WTC11 (cell line): Measurements from ENCODE around the gene ABCA1. TPM values are rescaled to one million over a fixed set of nuclear protein-coding genes. Genes with fewer than 3 reads are reported as not detected.
A peak's percentile ranks its signal among the peaks of the same experiment; 100 is the strongest.

Source experiments
- ATAC-seq: fragments of 200-7000 bp; cut with Tn5 transposase; 2 replicates; pipeline ENCODE4 v1.10.0; 2021; ENCODE audit warnings: mild to moderate bottlenecking, moderate library complexity
- CTCF ChIA-PET: fragments of 300-600 bp; sonication (Branson Sonifier 250); formaldehyde crosslinking; loops from one replicate; lab custom pipeline; 2021; ENCODE audit warnings: antibody characterized with exemption; lab: Charles Lee
- POLR2A ChIA-PET: fragments of 350-600 bp; sonication (Branson Sonifier 250); formaldehyde crosslinking; loops from one replicate; lab custom pipeline; 2021; ENCODE audit warnings: antibody characterized with exemption; lab: Charles Lee
- DNase-seq: peaks from one replicate; pipeline ENCODE4 v3.0.0; 2021; ENCODE audit warnings: low spot score
- H3K27ac Mint-ChIP-seq: 2 replicates; pipeline ENCODE4 v1.8.0; 2021; ENCODE audit warnings: mixed read lengths
- H3K27me3 Mint-ChIP-seq: 2 replicates; pipeline ENCODE4 v1.8.0; 2021; ENCODE audit warnings: low read depth, mild to moderate bottlenecking, moderate library complexity, mixed read lengths
- H3K36me3 Mint-ChIP-seq: 2 replicates; pipeline ENCODE4 v1.8.0; 2021; ENCODE audit warnings: mixed read lengths
- H3K4me1 Mint-ChIP-seq: 2 replicates; pipeline ENCODE4 v1.8.0; 2022; ENCODE audit warnings: mixed read lengths
- H3K4me3 Mint-ChIP-seq: 2 replicates; pipeline ENCODE4 v1.8.0; 2021; ENCODE audit warnings: mild to moderate bottlenecking, moderate library complexity, mixed read lengths
- H3K9me3 Mint-ChIP-seq: 2 replicates; pipeline ENCODE4 v1.8.0; 2021; ENCODE audit warnings: mixed read lengths
- ATF2 ChIP-seq: sonication (generic); formaldehyde crosslinking; IDR thresholded peaks from 2 replicates; pipeline ENCODE4 v1.8.1; 2022; ENCODE audit warnings: low read depth, missing genetic modification reagents, borderline replicate concordance
- ATF6 ChIP-seq: sonication (generic); formaldehyde crosslinking; IDR thresholded peaks from 2 replicates; pipeline ENCODE4 v1.8.1; 2023; ENCODE audit warnings: mild to moderate bottlenecking, missing genetic modification reagents
- CBFB ChIP-seq: sonication (generic); formaldehyde crosslinking; IDR thresholded peaks from 2 replicates; pipeline ENCODE4 v1.8.1; 2022; ENCODE audit warnings: mild to moderate bottlenecking, low read depth, missing genetic modification reagents
- CREB1 ChIP-seq: sonication (generic); formaldehyde crosslinking; IDR thresholded peaks from 2 replicates; pipeline ENCODE4 v1.8.0; 2023; ENCODE audit warnings: mild to moderate bottlenecking, missing genetic modification reagents
- ESRRA ChIP-seq: sonication (generic); formaldehyde crosslinking; IDR thresholded peaks from 2 replicates; pipeline ENCODE4 v1.8.1; 2022; ENCODE audit warnings: mild to moderate bottlenecking, missing genetic modification reagents, borderline replicate concordance
- ETV6 ChIP-seq: sonication (generic); formaldehyde crosslinking; IDR thresholded peaks from 2 replicates; pipeline ENCODE4 v1.8.1; 2022; ENCODE audit warnings: mild to moderate bottlenecking, missing genetic modification reagents
- FOXK1 ChIP-seq: sonication (generic); formaldehyde crosslinking; IDR thresholded peaks from 2 replicates; pipeline ENCODE4 v1.8.0; 2022; ENCODE audit warnings: mild to moderate bottlenecking, moderate library complexity, missing genetic modification reagents
- IRF1 ChIP-seq: sonication (generic); formaldehyde crosslinking; IDR thresholded peaks from 2 replicates; pipeline ENCODE4 v1.8.0; 2023; ENCODE audit warnings: missing genetic modification reagents
- IRF2 ChIP-seq: sonication (generic); formaldehyde crosslinking; IDR thresholded peaks from 2 replicates; pipeline ENCODE4 v1.8.0; 2022; ENCODE audit warnings: low read depth, missing genetic modification reagents, borderline replicate concordance
- MXD4 ChIP-seq: fragments of 250-450 bp; sonication (Bioruptor Pico); IDR thresholded peaks from 2 replicates; pipeline ENCODE4 v1.8.0; 2021; ENCODE audit warnings: mild to moderate bottlenecking, moderate library complexity, borderline replicate concordance
- MYBL2 ChIP-seq: sonication (generic); formaldehyde crosslinking; IDR thresholded peaks from 2 replicates; pipeline ENCODE4 v1.8.1; 2023; ENCODE audit warnings: mild to moderate bottlenecking, moderate library complexity, missing genetic modification reagents
- NR1H2 ChIP-seq: sonication (generic); formaldehyde crosslinking; IDR thresholded peaks from 2 replicates; pipeline ENCODE4 v1.9.0; 2021; ENCODE audit warnings: mild to moderate bottlenecking, moderate library complexity, missing genetic modification reagents
- NR3C1 ChIP-seq: sonication (generic); formaldehyde crosslinking; conservative IDR thresholded peaks from 2 replicates; pipeline ENCODE4 v1.8.1; 2023; ENCODE audit warnings: low read depth, mild to moderate bottlenecking, missing genetic modification reagents
- PREB ChIP-seq: sonication (generic); formaldehyde crosslinking; IDR thresholded peaks from 2 replicates; pipeline ENCODE4 v1.8.1; 2022; ENCODE audit warnings: mild to moderate bottlenecking, missing genetic modification reagents, moderate library complexity, borderline replicate concordance
- PRRX2 ChIP-seq: fragments of 250-450 bp; sonication (Bioruptor Pico); IDR thresholded peaks from 2 replicates; pipeline ENCODE4 v1.8.0; 2021; ENCODE audit warnings: mild to moderate bottlenecking
- TP53 ChIP-seq: sonication (generic); formaldehyde crosslinking; IDR thresholded peaks from 2 replicates; pipeline ENCODE4 v1.8.1; 2023; ENCODE audit warnings: mild to moderate bottlenecking, missing genetic modification reagents
- USF2 ChIP-seq: sonication (generic); formaldehyde crosslinking; IDR thresholded peaks from 2 replicates; pipeline ENCODE4 v1.8.1; 2023; ENCODE audit warnings: mild to moderate bottlenecking, missing genetic modification reagents, moderate library complexity
- ZMAT4 ChIP-seq: fragments of 250-450 bp; sonication (Bioruptor Pico); IDR thresholded peaks from 2 replicates; pipeline ENCODE4 v1.9.0; 2021; ENCODE audit warnings: mild to moderate bottlenecking
- ZNF121 ChIP-seq: sonication (generic); formaldehyde crosslinking; IDR thresholded peaks from 2 replicates; pipeline ENCODE4 v1.8.0; 2023; ENCODE audit warnings: missing genetic modification reagents
- ZNF138 ChIP-seq: sonication (generic); formaldehyde crosslinking; conservative IDR thresholded peaks from 2 replicates; pipeline ENCODE4 v1.8.1; 2022; ENCODE audit warnings: mild to moderate bottlenecking, moderate library complexity, missing genetic modification reagents
- ZNF425 ChIP-seq: fragments of 250-450 bp; sonication (Bioruptor Pico); conservative IDR thresholded peaks from 2 replicates; pipeline ENCODE4 v1.9.0; 2021; ENCODE audit warnings: mild to moderate bottlenecking
- total RNA-seq: library from RNA; stranded (reverse); gene quantifications from 3 replicates; pipeline ENCODE4 v1.2.3, GENCODE V29; 2021

ABCA1 gene
- total RNA-seq, 1 experiment from 2014 or later, result 7.8 TPM

- no peak for TF ChIP-seq IRF2 (CRISPR knock-in tag)
Observed at GRCh38 chr9:104815851-104816565, 111.9 kb downstream of the ABCA1 start (continued).

GRCh38 chr9:104810421-104811339, 117.3 kb downstream of the ABCA1 start:
- H3K4me3 Mint-ChIP-seq, result no peak overlapping the region
- DNase-seq (peak; percentile 15), ATAC-seq (peak; percentile 62)
- H3K9me3 Mint-ChIP-seq, result no peaks in the 10 kb centered on the region
- H3K36me3 Mint-ChIP-seq, result no peaks in the 10 kb centered on the region; the same call in 1 of the 2 replicates
- ChIA-PET POLR2A (no interaction called here), CTCF (no interaction called here)
- H3K27ac Mint-ChIP-seq, result no peak overlapping the region
- H3K4me1 Mint-ChIP-seq, result no peaks in the 10 kb centered on the region
- no peaks in the 10 kb centered on the region for H3K27me3 Mint-ChIP-seq
- TF ChIP-seq ETV6 (CRISPR knock-in tag) (no peak), FOXK1 (CRISPR knock-in tag) (no peak), CREB1 (CRISPR knock-in tag) (no peak), ZNF425 (CRISPR knock-in tag) (no peak), PREB (CRISPR knock-in tag) (no peak), ESRRA (CRISPR knock-in tag) (no peak), IRF1 (CRISPR knock-in tag) (no peak), MXD4 (CRISPR knock-in tag) (no peak), NR1H2 (CRISPR knock-in tag) (no peak), TP53 (CRISPR knock-in tag) (no peak), ZNF138 (CRISPR knock-in tag) (no peak), USF2 (no peak), ZMAT4 (CRISPR knock-in tag) (no peak), MYBL2 (CRISPR knock-in tag) (no peak), ATF2 (CRISPR knock-in tag) (no peak), NR3C1 (CRISPR knock-in tag) (no peak), ZNF121 (CRISPR knock-in tag) (no peak), ATF6 (no peak), PRRX2 (CRISPR knock-in tag) (no peak), CBFB (CRISPR knock-in tag) (no peak)
